Measurements from ENCODE around the gene TRPM6. TPM values are rescaled to one million over a fixed set of nuclear protein-coding genes. Genes with fewer than 3 reads are reported as not detected.
"Not testable (repeated sequence)": the region's sequence is repeated elsewhere in the genome, so short reads cannot be mapped to it uniquely, and the experiment has no call there.

Gene TRPM6
- total RNA-seq, 1 experiment from 2014 or later = 0.12 TPM

GRCh38 chr9:74856989-74857388, 30.7 kb downstream of the TRPM6 start:
- no peak for DNase-seq (ENCODE audit: low spot score)

- no peak for DNase-seq (ENCODE audit: low spot score)
These were observed 32.6 kb downstream of the TRPM6 start for GRCh38 chr9:74855072-74855471.

- DNase-seq (ENCODE audit: low spot score) = not testable (repeated sequence)
These were observed 34.7 kb downstream of the TRPM6 start for GRCh38 chr9:74853024-74853423.

GRCh38 chr9:74848153-74848525, 39.6 kb downstream of the TRPM6 start:
- no peak for DNase-seq (ENCODE audit: low spot score)

- no peak for DNase-seq (ENCODE audit: low spot score)
These were observed 40.1 kb downstream of the TRPM6 start for GRCh38 chr9:74847478-74848152.

- peak; percentile 78 for DNase-seq (ENCODE audit: low spot score)
These were observed 41.0 kb downstream of the TRPM6 start for GRCh38 chr9:74846766-74847165.

GRCh38 chr9:74838351-74838750, 49.4 kb downstream of the TRPM6 start:
- DNase-seq (ENCODE audit: low spot score) = no peak

GRCh38 chr9:74824654-74825053, 63.1 kb downstream of the TRPM6 start:
- peak; percentile 15 for DNase-seq (ENCODE audit: low spot score)

- DNase-seq (ENCODE audit: low spot score) = peak; percentile 27
These were observed 66.1 kb downstream of the TRPM6 start for GRCh38 chr9:74821636-74822035.

GRCh38 chr9:74817816-74818215, 69.9 kb downstream of the TRPM6 start:
- DNase-seq (ENCODE audit: low spot score) = no peak

GRCh38 chr9:74817281-74817810, 70.4 kb downstream of the TRPM6 start:
- DNase-seq (ENCODE audit: low spot score) = no peak

GRCh38 chr9:74810200-74810599, 77.5 kb downstream of the TRPM6 start:
- no peak for DNase-seq (ENCODE audit: low spot score)

GRCh38 chr9:74804018-74804385, 83.7 kb downstream of the TRPM6 start:
- no peak for DNase-seq (ENCODE audit: low spot score)

- no peak for DNase-seq (ENCODE audit: low spot score)
These were observed 84.2 kb downstream of the TRPM6 start for GRCh38 chr9:74803376-74804017.

- no peak for DNase-seq (ENCODE audit: low spot score)
These were observed 87.5 kb downstream of the TRPM6 start for GRCh38 chr9:74800226-74800625.

GRCh38 chr9:74795803-74796202, 91.9 kb downstream of the TRPM6 start:
- DNase-seq (ENCODE audit: low spot score) = no peak

GRCh38 chr9:74795081-74795480, 92.6 kb downstream of the TRPM6 start:
- no peak for DNase-seq (ENCODE audit: low spot score)

GRCh38 chr9:74784506-74784905, 103.2 kb downstream of the TRPM6 start:
- DNase-seq (ENCODE audit: low spot score) = no peak

- DNase-seq (ENCODE audit: low spot score) = peak; percentile 11
These were observed 104.3 kb downstream of the TRPM6 start for GRCh38 chr9:74783408-74783807.

GRCh38 chr9:74777136-74777879, 110.4 kb downstream of the TRPM6 start:
- peak; percentile 48 for DNase-seq (ENCODE audit: low spot score)

GRCh38 chr9:74775396-74775795, 112.3 kb downstream of the TRPM6 start:
- no peak for DNase-seq (ENCODE audit: low spot score)

GRCh38 chr9:74773886-74774479, 113.7 kb downstream of the TRPM6 start:
- peak; percentile 53 for DNase-seq (ENCODE audit: low spot score)
